C4-2B (cell line): ENCODE results near the gene MFSD6L.
"Not testable (repeated sequence)": the region's sequence is repeated elsewhere in the genome, so short reads cannot be mapped to it uniquely, and the experiment has no call there.

Source experiments
- CTCF ChIP-seq: fragments of 450-650 bp; conservative IDR thresholded peaks from 2 replicates; pipeline ENCODE4 v1.5.1; 2017; ENCODE audit warnings: mild to moderate bottlenecking
- ZFX ChIP-seq: fragments of 450-650 bp; IDR thresholded peaks from 2 replicates; pipeline ENCODE4 v1.6.1; 2017

DNA sequence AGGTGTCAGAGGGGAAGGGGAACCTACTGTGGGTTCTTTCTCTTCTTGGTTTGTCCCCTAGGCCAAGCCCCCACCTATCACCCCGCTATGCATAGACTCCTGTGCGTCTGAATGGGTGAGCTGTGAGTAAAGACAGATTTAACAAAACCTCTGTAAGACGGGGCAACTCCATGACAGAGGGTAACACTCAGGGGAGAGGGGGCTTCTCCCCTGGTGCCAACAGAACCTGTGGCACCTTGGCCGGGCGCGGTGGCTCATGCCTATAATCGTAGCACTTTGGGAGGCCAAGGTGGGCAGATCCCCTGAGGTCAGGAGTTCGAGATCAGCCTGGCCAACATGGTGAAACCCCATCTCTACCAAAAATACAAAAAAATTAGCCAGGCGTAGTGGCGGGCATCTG, 6.2 kb upstream of the MFSD6L start:
- TF ChIP-seq CTCF, ZFX: not testable (repeated sequence)
